DMS 273 (cell line): Measurements from ENCODE around the gene KLHL40.

Experiments
- DNase-seq: peaks from one replicate; lab custom pipeline; 2025; ENCODE audit not compliant: unreplicated experiment; lab: John Stamatoyannopoulos, UW

KLHL40 gene

DNA sequence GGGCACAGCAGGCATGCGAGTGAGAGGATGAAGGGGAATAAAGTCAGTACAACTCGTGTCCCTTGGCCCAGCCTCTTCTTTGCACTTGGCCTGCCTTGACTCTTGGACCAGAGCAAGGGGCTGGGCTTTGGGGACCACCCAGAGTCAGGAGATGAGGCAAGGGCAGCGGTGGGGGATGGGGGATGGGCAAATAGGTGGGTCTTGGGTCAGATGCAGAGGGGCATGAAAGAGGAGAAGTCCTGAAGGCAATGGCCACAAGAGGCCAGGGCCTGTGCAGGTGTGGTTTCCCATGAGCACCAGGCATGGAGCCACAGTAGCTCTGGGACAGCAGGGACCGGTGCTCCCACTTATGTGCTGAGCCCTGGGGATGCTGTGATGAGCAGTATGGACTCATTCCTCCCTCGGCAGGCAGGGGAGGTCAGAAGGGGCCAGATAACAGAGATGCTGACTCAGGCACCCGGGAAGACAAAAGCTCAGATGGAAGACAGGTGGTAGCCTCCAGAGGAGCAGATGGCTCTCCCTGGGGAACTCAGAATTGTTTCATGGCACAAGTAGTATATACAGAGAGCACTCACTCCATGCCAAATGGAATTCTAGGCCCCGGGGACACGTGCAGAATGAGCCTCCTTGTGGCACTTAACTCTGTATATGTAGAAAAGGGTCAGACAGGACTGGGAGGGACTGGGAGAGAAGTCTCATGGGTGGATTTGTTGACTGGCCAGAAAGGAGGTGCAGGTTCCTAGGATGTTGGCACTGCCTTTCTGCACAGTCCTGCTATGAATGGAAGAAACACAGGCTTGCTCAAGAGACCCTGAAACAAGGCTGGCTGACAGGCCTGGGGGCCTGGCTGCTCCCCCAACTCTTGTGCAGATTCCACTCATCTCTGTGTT, 17.6 kb upstream of the KLHL40 start:
- peak; percentile 92 for DNase-seq

GRCh38 chr3:42668413-42668760, 16.9 kb upstream of the KLHL40 start:
- DNase-seq, result no peak

DNA sequence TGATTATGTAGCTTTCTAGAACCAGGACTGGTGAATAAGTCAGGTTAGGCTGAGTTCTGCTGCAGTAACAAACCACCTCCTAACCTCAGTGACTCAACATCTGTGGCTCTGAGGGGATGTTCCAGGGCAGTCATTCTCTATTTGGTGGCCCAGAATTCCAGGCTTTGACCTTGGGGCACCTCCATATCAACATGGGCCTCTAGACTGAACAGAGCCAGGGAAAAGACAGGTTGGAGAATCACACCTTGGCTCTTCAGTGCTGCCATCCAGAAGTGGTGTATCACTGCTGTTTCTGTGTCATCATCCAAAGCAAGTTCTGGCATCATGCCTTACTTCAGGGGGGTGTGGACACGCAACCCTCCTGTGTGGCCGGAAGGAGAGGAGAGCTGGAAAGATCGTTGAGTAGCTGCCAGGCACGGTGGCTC, 16.5 kb upstream of the KLHL40 start:
- no peak for DNase-seq

DNA sequence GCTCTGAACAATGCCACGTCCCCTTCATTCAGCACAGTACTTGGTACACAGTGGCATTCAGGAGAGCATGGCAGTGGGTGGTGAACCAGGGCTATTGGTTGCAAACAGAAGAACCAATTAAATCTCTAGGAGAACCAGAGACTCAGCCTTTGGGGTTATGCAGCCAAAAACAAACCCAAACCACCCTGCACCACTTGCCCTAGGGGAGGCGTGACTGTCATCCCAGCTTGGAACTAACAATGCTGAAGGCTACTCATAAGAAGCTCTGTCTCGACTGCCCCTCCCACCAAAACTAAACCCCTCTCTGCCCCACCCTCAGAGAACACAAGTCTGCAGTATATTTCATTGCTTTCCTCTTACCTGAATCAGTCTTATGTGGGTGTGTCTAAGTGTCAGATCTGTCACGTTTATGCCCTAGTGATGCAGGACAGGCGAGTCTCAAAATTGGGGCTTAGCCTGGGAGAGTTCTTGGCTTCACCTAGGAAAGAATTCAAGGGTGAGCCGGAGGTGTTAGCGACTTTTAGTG, 15.2 kb upstream of the KLHL40 start:
- no peak for DNase-seq

- peak; percentile 10 for DNase-seq
These were observed 14.7 kb upstream of the KLHL40 start for GRCh38 chr3:42670670-42671069.

- no peak for DNase-seq
These were observed 12.8 kb upstream of the KLHL40 start for GRCh38 chr3:42672515-42672914.

- DNase-seq, result no peak
These were observed 12.3 kb upstream of the KLHL40 start for GRCh38 chr3:42673082-42673481.

DNA sequence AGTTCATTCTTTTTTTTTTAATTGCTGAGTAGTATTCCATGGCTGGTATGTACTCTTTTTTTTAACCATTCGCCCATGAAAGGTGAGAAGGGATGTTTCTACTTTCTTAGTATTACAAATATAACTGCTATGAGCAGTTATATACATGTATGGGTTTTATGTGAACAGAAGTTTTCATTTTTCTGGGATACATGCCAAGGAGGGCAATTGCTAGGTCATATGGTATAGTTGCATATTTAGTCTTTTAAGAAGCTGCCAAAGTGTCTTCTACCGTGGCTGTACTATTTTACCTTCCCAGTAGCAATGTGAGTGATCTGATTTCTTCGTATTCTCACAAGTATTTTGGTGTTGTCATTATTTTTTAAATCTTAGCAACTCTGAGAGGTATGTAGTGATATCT, 11.2 kb upstream of the KLHL40 start:
- DNase-seq, result peak; percentile 41

DNA sequence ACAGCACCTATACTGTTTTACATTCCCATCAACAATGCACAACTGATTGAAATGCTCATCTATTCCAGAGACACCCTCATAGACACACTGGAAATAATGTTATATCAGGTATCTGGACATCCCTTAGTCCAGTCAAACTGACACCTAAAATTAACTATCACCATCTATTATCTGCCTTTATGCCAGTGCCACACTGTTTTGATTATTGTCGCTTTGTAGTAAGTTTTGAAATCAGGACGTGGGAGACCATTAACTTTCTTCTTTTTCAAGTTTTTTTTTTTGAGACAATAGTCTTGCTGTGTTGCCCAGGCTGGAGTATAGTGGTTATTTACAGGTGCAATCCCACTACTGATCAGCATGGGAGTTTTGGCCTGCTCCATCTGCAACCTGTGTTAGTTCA, 9.4 kb upstream of the KLHL40 start:
- no peak for DNase-seq

GRCh38 chr3:42678447-42678846, 6.9 kb upstream of the KLHL40 start:
- no peak for DNase-seq

DNA sequence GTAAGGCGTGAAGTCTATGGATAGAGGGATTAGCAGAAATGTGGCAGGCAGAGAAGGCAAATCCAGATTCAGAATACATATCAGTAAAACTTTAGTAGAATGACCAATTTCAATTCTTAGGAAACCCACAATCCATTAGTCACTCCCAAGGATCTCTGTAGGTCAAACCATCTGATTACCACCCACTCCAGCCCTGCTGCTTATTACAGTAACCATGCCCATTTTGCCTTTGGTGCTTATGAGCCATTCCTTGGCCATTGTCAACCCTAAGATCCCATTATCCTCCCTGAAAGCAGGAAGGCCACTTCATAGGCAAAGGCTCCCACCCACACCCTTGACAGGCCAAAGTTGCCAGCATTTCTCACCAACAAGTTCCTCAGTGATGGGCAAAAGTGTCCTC, 5.1 kb upstream of the KLHL40 start:
- no peak for DNase-seq

DNA sequence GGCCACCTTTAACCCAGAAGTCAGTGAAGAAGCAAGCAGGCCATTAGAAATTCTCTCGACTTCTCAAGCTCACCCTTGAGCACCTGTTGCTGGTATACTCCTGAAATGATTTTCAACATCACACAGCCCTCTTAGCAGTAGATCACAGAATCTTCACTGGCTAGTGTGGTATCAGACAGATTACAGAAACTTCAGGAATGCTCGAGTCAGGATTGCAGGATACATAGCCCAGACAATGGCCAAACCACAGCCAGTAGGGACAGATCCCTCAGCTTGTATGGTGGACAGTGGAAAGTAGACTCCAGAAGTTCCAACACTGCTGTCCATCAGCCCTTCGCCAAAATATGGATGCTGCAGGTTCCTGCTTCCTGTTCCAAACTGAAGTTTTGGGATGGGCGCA, 4.5 kb upstream of the KLHL40 start:
- DNase-seq, result no peak

DNA sequence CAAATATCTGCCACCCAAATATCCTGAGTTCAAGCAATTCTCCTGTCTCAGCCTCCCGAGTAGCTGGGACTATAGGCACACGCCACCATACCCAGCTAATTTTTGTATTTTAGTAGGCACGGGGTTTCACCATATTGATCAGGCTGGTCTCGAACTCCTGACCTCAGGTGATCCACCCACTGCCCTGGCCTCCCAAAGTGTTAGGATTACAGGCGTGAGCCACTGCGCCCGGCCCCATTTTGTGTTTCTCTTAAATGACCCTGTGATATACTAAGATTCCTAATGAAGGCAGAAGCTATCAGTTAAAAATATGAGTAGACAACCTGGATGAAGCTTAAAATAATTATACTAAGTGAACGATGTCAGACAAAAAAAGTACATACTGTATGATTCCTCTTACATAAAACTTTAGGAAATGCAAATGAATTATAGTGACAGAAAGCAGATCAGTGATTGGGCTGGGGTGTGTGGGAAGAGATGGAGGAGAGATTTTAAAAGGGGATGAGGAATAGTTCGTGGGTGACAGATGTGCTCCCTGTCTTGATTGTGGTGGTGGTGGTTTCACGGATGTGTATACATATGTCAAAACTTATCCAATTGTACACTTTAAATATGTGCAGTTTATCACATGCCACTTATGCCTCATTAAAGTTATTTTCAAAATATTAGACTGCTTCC, 3.8 kb upstream of the KLHL40 start:
- no peak for DNase-seq

DNA sequence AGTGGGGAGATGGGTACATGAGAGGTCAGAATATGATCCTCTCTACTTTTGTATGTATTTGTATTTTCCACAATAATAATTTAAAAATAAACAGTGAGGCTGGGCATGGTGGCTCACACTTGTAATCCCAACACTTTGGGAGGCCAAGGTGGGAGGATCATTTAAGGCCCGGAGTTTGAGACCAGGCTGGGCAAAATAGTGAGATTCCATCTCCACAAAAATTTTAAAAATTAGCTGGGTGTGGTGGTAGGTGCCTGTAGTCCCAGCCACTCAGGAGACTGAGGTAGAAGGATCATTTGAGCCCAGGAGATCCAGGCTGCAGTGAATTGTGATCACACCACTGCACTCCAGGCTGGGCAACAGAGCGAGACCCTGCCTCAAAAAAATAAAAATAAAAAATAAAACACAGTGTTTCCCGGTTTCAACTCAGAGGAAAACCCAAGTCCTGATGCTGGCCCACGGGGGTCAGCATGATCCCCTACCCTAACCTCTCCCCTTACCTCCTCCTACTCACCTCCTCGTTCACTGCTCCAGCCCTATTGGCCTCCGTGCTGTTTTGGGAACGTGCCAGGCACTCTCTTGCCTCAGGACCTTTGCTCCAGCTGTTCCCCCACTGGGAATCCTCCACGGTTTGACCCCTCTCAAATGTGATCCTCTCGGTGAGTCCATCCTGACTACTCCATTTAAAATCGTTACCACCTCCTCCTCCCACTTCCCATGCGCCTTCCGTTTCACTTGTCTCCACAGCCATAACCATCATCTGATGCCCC, 2.9 kb upstream of the KLHL40 start:
- no peak for DNase-seq

GRCh38 chr3:42683875-42684598, 1.3 kb upstream of the KLHL40 start:
- DNase-seq, result peak; percentile 18

- no peak for DNase-seq
These were observed 540 bp upstream of the KLHL40 start for GRCh38 chr3:42684632-42685362.

GRCh38 chr3:42685891-42686820, 819 bp downstream of the KLHL40 start:
- no peak for DNase-seq

DNA sequence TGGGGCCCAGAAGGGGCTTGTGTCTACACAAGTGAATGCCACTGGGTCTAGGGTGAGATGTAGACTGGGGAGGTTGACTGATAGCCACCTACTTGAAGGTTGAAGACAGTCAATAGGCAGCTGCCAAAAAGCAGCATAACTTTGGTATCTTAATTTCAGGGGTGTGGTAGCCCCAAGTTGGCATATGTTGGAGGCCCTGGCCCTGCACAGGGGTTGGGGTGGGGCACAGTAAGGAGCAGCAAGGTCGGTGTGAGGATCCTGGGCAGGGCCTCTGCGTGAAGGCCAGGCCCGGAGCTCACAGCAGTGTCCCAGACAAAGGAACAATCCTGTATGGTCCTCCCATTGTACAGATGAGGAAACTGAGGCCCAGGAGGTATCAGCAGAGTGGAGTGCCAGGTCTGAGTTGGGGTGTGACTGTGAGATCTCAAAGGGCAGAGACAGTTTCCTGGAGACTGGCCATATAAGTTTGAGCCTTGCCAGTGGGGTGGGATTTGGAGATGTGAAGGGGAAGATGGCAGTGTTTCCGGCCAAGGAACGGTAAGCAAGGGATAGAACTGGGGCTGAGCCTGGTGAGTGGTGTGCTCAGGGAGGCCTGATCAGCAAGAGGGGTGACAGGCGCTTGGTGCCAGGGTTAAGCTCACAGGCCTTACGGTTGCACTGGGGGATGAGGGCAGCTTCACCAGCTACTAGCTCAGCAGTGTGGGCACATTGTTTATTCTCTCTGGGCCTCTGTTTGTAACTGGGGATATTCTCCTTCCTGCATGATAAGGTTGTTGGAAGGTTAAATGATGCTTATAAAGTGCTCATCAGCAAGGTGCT, 1.7 kb downstream of the KLHL40 start:
- no peak for DNase-seq
